Upper lobe of right lung (tissue), 1 donor: ENCODE results near the gene MSS51. TPM values are rescaled to one million over a fixed set of nuclear protein-coding genes. Genes with fewer than 3 reads are reported as not detected.

Experiments
- ATAC-seq: fragments of 200-7000 bp; cut with Tn5 transposase; one replicate; pipeline ENCODE4 v1.9.1; 2020; ENCODE audit warnings: mild to moderate bottlenecking, moderate library complexity
- DNase-seq: peaks from one replicate; pipeline ENCODE4 v3.0.0-alpha.2; 2020
- H3K27ac ChIP-seq: fragments of 200-600 bp; one replicate; pipeline ENCODE4 v1.8.0; 2022
- H3K27me3 ChIP-seq: fragments of 200-600 bp; one replicate; pipeline ENCODE4 v1.8.0; 2022; ENCODE audit warnings: mild to moderate bottlenecking
- H3K36me3 ChIP-seq: fragments of 200-600 bp; one replicate; pipeline ENCODE4 v1.8.0; 2022
- H3K4me1 ChIP-seq: fragments of 200-600 bp; one replicate; pipeline ENCODE4 v1.8.0; 2022
- H3K4me3 ChIP-seq: fragments of 200-600 bp; one replicate; pipeline ENCODE4 v1.8.0; 2022; ENCODE audit warnings: mild to moderate bottlenecking
- H3K9me3 ChIP-seq: fragments of 200-600 bp; one replicate; pipeline ENCODE4 v1.8.0; 2022
- intact Hi-C: fragments of 100-400 bp; cut with DNase I; formaldehyde crosslinking; loops from one replicate; pipeline ENCODE4 v1.11.0; 2022
- total RNA-seq: library from RNA; stranded (reverse); fragmentation: NEBNext Ultra II Directional; extraction: Animal tissue kit (Norgen Biotek cat#: 25700); gene quantifications from one replicate; pipeline ENCODE4 v1.2.1, GENCODE V29; 2021
- TF ChIP-seq, protein P1 (sequence below): fragments of 200-600 bp; IDR thresholded peaks from one replicate; pipeline ENCODE4 v1.8.0; 2022; ENCODE audit warnings: antibody characterized with exemption
- donor health status: DM: no; HTN: yes; CAD: no; lungs with severe emphysema.

Gene MSS51
- total RNA-seq, 1 donor from 2014 or later, result 3.0 TPM

DNA sequence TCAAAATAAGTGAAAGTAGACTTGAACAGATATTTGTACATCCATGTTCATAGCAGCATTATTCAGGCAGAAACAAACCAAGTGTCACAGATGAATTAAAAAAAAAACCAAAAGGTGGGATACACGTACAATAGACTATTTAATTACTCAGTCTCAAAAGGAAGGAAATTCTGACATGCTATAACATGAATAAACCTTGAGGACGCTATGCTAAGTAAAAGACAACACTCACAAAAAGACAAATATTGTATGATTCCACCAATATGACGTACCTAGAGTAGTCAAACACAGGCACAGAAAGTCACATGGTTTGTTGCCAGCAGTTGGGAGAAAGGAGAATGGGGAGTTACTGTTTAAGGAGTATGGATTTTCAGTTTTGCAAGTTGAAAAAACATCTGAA, 56.7 kb downstream of the MSS51 start:
- peaks cover 90% of the 10 kb centered on the region for H3K36me3 ChIP-seq
- intact Hi-C loops, result no loop called here
- H3K27ac ChIP-seq, result no peak overlapping the region

More for the DNA sequence above, 56.7 kb downstream of the MSS51 start:
- Histone ChIP-seq H3K27me3 (no peaks in the 10 kb centered on the region), H3K4me3 (no peak overlapping the region), H3K9me3 (no peaks in the 10 kb centered on the region), H3K4me1 (no peaks in the 10 kb centered on the region)
- ATAC-seq (no peak), DNase-seq (no peak)
- TF ChIP-seq, protein P1, sequence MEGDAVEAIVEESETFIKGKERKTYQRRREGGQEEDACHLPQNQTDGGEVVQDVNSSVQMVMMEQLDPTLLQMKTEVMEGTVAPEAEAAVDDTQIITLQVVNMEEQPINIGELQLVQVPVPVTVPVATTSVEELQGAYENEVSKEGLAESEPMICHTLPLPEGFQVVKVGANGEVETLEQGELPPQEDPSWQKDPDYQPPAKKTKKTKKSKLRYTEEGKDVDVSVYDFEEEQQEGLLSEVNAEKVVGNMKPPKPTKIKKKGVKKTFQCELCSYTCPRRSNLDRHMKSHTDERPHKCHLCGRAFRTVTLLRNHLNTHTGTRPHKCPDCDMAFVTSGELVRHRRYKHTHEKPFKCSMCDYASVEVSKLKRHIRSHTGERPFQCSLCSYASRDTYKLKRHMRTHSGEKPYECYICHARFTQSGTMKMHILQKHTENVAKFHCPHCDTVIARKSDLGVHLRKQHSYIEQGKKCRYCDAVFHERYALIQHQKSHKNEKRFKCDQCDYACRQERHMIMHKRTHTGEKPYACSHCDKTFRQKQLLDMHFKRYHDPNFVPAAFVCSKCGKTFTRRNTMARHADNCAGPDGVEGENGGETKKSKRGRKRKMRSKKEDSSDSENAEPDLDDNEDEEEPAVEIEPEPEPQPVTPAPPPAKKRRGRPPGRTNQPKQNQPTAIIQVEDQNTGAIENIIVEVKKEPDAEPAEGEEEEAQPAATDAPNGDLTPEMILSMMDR, result no peak

Other genes starting within 250 kb of the MSS51 start
- gene DNAJC9, start 186.3 kb downstream of the MSS51 start, total RNA-seq, result 12.4 TPM
- 52.5 TPM for gene MRPS16, start 180.9 kb downstream of the MSS51 start, total RNA-seq
- gene CFAP70, start 74.7 kb downstream of the MSS51 start, total RNA-seq, result 2.7 TPM
- gene ANXA7, start 19.5 kb downstream of the MSS51 start, total RNA-seq, result 102 TPM
- 38.0 TPM for gene PPP3CB, start 62.5 kb upstream of the MSS51 start, total RNA-seq
- 114 TPM for gene USP54, start 157.8 kb upstream of the MSS51 start, total RNA-seq
- gene MYOZ1, start 207.9 kb upstream of the MSS51 start, total RNA-seq, result 5.2 TPM
- 5.9 TPM for gene SYNPO2L, start 222.5 kb upstream of the MSS51 start, total RNA-seq